Measurements from ENCODE around the gene TGFBR3. TPM values are rescaled to one million over a fixed set of nuclear protein-coding genes. Genes with fewer than 3 reads are reported as not detected.
A peak's percentile ranks its signal among the peaks of the same experiment; 100 is the strongest.

The TGFBR3 gene
- total and polyA plus RNA-seq, 8 donors: 4.2 to 689 (median 71.5) TPM

DNA sequence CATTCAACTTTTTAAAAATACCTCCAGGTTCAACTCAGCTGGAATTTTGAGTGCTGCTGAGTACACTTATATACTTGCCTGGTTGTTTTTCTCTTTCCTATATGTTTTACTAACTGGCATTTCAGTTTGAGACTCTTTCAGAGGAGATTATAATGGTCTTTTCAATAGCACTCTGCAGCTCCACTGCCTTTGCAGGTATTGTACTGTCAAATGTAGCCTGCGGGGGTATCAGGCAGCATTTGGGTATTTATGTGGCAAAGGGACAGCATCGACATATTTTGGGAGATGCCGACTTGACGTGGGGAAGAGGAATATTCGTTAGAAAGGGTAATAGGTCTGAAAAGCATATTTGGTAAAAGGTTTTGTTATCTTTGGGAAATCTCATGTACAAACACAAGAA lies 11.1 kb upstream of the TGFBR3 start:
- TF ChIP-seq POLR2A (IDR thresholded peaks at IDR 0.05) (no peak), EP300 (IDR thresholded peaks at IDR 0.05) (no peak), POLR2AphosphoS5 (IDR thresholded peaks at IDR 0.05) (no peak)
- TF ChIP-seq, protein P1, sequence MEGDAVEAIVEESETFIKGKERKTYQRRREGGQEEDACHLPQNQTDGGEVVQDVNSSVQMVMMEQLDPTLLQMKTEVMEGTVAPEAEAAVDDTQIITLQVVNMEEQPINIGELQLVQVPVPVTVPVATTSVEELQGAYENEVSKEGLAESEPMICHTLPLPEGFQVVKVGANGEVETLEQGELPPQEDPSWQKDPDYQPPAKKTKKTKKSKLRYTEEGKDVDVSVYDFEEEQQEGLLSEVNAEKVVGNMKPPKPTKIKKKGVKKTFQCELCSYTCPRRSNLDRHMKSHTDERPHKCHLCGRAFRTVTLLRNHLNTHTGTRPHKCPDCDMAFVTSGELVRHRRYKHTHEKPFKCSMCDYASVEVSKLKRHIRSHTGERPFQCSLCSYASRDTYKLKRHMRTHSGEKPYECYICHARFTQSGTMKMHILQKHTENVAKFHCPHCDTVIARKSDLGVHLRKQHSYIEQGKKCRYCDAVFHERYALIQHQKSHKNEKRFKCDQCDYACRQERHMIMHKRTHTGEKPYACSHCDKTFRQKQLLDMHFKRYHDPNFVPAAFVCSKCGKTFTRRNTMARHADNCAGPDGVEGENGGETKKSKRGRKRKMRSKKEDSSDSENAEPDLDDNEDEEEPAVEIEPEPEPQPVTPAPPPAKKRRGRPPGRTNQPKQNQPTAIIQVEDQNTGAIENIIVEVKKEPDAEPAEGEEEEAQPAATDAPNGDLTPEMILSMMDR (IDR thresholded peaks at IDR 0.05): no peak
- H3K27ac ChIP-seq: no peak overlapping the region
- H3K27me3 ChIP-seq: no peaks in the 10 kb centered on the region
- H3K9me3 ChIP-seq: no peaks in the 10 kb centered on the region
- H3K4me1 ChIP-seq: peaks cover 0 to 16% (median 6%) of the 10 kb centered on the region in 4 donors
- DNase-seq: no peak
- 58 to 71% (median 64%) methylated on average over 5 of the region's 5 CpGs for WGBS, 5 donors
- no peak overlapping the region for H3K4me3 ChIP-seq
- H3K36me3 ChIP-seq: no peaks in the 10 kb centered on the region
- intact Hi-C loops (cut with DNase I; ENCODE audit: low total_unique reads): no loop called here

DNA sequence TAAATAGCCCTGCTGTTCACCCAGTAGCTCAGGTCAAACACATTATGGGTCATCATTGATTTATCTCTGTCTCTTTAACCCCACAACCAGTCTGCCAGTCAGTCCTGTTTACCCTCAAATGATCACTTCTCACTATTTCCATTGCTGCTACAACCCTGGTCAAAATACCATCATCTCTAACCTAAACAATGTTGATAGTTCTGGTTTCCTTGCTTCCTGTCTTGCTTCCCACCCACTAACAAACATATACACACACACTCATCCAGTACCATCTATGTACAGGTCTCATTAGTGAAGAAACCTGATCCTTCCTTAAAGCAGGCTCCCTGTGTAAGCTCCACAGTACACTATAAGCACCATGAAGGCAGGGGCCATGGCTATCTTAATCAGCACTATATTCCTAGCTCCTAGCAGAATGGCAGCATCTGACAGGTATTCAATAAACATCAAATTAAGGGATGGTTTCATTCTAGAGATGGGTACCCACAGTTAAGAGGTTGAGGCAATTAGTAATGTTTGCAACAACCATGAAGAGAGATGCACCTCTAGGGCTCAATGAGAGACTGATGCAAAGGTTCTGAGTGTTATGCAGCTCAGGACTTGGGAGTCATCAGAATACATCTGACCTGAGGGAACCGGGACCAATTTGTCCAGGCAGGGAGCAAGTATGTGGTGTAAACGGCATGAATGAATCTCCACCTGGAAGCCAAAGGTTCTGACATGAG lies 10.0 kb upstream of the TGFBR3 start:
- no peaks in the 10 kb centered on the region for H3K9me3 ChIP-seq
- H3K36me3 ChIP-seq: no peaks in the 10 kb centered on the region
- WGBS, 5 donors: 11 to 22% (median 13%) methylated on average over 2 of the region's 2 CpGs
- no peak for TF ChIP-seq POLR2AphosphoS5 (IDR thresholded peaks at IDR 0.05)
- TF ChIP-seq POLR2A (IDR thresholded peaks at IDR 0.05): no peak
- TF ChIP-seq, protein P1 (IDR thresholded peaks at IDR 0.05): no peak
- TF ChIP-seq EP300 (IDR thresholded peaks at IDR 0.05): no peak
- no peaks in the 10 kb centered on the region for H3K27me3 ChIP-seq
- no peak overlapping the region for H3K27ac ChIP-seq
- intact Hi-C loops (cut with DNase I; ENCODE audit: low total_unique reads): no loop called here
- peaks cover 0 to 21% (median 9%) of the 10 kb centered on the region in 4 donors for H3K4me1 ChIP-seq
- no peak for DNase-seq
- no peak overlapping the region for H3K4me3 ChIP-seq

DNA sequence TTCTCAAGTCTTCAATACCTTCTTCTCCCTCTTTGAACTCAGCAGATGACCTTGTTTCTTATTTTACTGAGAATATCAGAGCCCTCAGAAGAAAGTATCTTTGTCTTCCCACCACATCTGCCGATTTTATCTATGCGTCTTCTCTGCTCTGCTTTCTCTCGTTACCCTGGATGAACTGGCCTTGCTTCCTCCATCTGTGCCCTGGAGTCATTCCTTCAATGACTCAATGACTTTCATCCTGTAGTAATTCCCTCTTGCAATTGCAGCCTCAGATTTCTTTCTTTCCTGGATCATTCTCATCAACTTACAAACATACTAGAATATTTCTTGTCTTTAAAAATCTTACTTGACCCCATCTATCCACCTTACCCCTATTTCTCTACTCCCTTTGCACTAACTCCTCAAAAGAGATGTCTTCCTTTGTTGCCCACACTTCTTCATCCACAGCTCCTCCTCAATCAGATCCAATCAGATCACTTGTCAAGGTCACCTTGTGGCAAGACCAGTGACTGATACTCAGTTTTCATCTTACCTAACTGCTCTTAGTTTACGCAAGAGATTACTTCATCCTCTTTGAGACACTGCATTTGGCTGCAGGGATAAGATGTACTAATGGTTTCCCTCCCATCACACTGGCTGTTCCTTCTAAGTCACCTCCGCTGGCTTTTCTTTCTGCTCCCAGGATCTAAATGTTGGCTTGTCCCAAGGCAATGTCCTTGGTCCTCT lies 8.2 kb upstream of the TGFBR3 start:
- Histone ChIP-seq H3K4me3 (no peak overlapping the region), H3K27ac (no peak overlapping the region), H3K4me1 (peaks cover 0 to 28% (median 14%) of the 10 kb centered on the region in 4 donors), H3K9me3 (no peaks in the 10 kb centered on the region), H3K36me3 (no peaks in the 10 kb centered on the region), H3K27me3 (no peaks in the 10 kb centered on the region)
- intact Hi-C loops (cut with DNase I; ENCODE audit: low total_unique reads): no loop called here
- no peak for DNase-seq
- WGBS, 5 donors: 90 to 97% (median 94%) methylated on average over 5 of the region's 5 CpGs
- TF ChIP-seq POLR2A (IDR thresholded peaks at IDR 0.05): no peak
- no peak for TF ChIP-seq POLR2AphosphoS5 (IDR thresholded peaks at IDR 0.05)
- no peak for TF ChIP-seq EP300 (IDR thresholded peaks at IDR 0.05)
- TF ChIP-seq, protein P1 (IDR thresholded peaks at IDR 0.05): no peak

DNA sequence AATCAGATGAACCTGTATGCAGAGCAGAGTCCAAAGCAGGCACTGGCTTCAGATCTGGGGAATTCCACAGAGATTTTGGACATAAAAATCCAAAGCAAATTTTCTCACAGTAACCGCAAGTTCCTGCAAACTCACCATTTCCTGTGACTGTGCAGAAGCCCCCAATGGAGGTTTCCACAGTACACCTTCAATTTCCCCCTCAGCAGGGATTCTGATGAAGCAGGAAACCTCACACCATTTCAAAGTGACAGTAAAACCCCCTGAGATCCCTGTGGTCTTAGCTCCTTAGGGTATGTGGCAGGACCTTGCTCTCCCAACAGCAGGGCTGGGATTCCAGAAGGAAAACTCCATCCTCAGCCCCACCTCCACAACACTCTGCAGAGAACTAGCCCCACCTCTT lies 6.0 kb upstream of the TGFBR3 start:
- Histone ChIP-seq H3K36me3 (no peaks in the 10 kb centered on the region), H3K9me3 (no peaks in the 10 kb centered on the region), H3K4me3 (no peak overlapping the region), H3K4me1 (peaks cover 0 to 20% (median 10%) of the 10 kb centered on the region in 4 donors), H3K27ac (peak overlapping the region in 3 of 5 donors; percentile 15 to 57 (median 23)), H3K27me3 (no peaks in the 10 kb centered on the region)
- intact Hi-C loops (cut with DNase I; ENCODE audit: low total_unique reads): no loop called here
- no peak for DNase-seq
- TF ChIP-seq POLR2A (IDR thresholded peaks at IDR 0.05) (no peak), EP300 (IDR thresholded peaks at IDR 0.05) (no peak), POLR2AphosphoS5 (IDR thresholded peaks at IDR 0.05) (no peak)
- TF ChIP-seq, protein P1 (IDR thresholded peaks at IDR 0.05): no peak
- 50 to 89% (median 64%) methylated on average over 1 of the region's 1 CpG for WGBS, 5 donors

Data from stomach (tissue), 9 donors.